Effector CD4-positive, alpha-beta T cell (primary cell): ENCODE data around the gene TFCP2.

Experiments used
- DNase-seq: peaks from one replicate; pipeline ENCODE4 v3.0.0-alpha.2; 2020

TFCP2 gene

GRCh38 chr12:51197736-51198567 is 25.0 kb upstream of the TFCP2 start:
- DNase-seq = no peak

- no peak for DNase-seq
Observed at GRCh38 chr12:51196547-51196946, 23.6 kb upstream of the TFCP2 start.

GRCh38 chr12:51195841-51196240 is 22.9 kb upstream of the TFCP2 start:
- DNase-seq = no peak

GRCh38 chr12:51192284-51192671 is 19.3 kb upstream of the TFCP2 start:
- no peak for DNase-seq

GRCh38 chr12:51191516-51192283 is 18.8 kb upstream of the TFCP2 start:
- DNase-seq = no peak

GRCh38 chr12:51190820-51191219 is 17.9 kb upstream of the TFCP2 start:
- DNase-seq = no peak

GRCh38 chr12:51189790-51190355 is 16.9 kb upstream of the TFCP2 start:
- DNase-seq = no peak

- no peak for DNase-seq
Observed at GRCh38 chr12:51188359-51189051, 15.6 kb upstream of the TFCP2 start.

GRCh38 chr12:51187370-51187987 is 14.5 kb upstream of the TFCP2 start:
- no peak for DNase-seq

- no peak for DNase-seq
Observed at GRCh38 chr12:51186465-51187085, 13.6 kb upstream of the TFCP2 start.

- no peak for DNase-seq
Observed at GRCh38 chr12:51185171-51185717, 12.3 kb upstream of the TFCP2 start.

- no peak for DNase-seq
Observed at GRCh38 chr12:51183816-51184215, 10.9 kb upstream of the TFCP2 start.

GRCh38 chr12:51183349-51183748 is 10.4 kb upstream of the TFCP2 start:
- no peak for DNase-seq

- no peak for DNase-seq
Observed at GRCh38 chr12:51181558-51181957, 8.6 kb upstream of the TFCP2 start.

- DNase-seq = no peak
Observed at GRCh38 chr12:51177897-51178296, 5.0 kb upstream of the TFCP2 start.

- DNase-seq = no peak
Observed at GRCh38 chr12:51174501-51174900, 1.6 kb upstream of the TFCP2 start.

- no peak for DNase-seq
Observed at GRCh38 chr12:51171884-51172514, 936 bp downstream of the TFCP2 start.

GRCh38 chr12:51163795-51164194 is 9.1 kb downstream of the TFCP2 start:
- DNase-seq = no peak

GRCh38 chr12:51162217-51162616 is 10.7 kb downstream of the TFCP2 start:
- DNase-seq = no peak

GRCh38 chr12:51160814-51161459 is 12.0 kb downstream of the TFCP2 start:
- DNase-seq = no peak

- no peak for DNase-seq
Observed at GRCh38 chr12:51156245-51156765, 16.6 kb downstream of the TFCP2 start.
